Measurements from ENCODE around the gene FOXR1. TPM values are rescaled to one million over a fixed set of nuclear protein-coding genes. Genes with fewer than 3 reads are reported as not detected.
"Not testable (repeated sequence)": the region's sequence is repeated elsewhere in the genome, so short reads cannot be mapped to it uniquely, and the experiment has no call there.

The FOXR1 gene
- total and polyA plus RNA-seq, 10 donors = not detected

GRCh38 chr11:118979434-118979833, 7.9 kb downstream of the FOXR1 start:
- H3K27ac ChIP-seq = no peak overlapping the region
- H3K4me1 ChIP-seq = peaks cover 0 to 16% (median 4%) of the 10 kb centered on the region in 6 donors
- H3K4me3 ChIP-seq = no peak overlapping the region
- no peaks in the 10 kb centered on the region for H3K9me3 ChIP-seq
- intact Hi-C loops (cut with DNase I; ENCODE audit: low total_unique reads) = no loop called here
- peak; percentile 5 for DNase-seq
- H3K36me3 ChIP-seq = no peaks in the 10 kb centered on the region
- 24 to 38% (median 32%) methylated on average over 5 to 9 of the region's 9 CpGs for WGBS, 5 donors
- peaks cover 0 to 23% (median 0%) of the 10 kb centered on the region in 7 donors for H3K27me3 ChIP-seq (replicated peaks in 1 of 7)
- TF ChIP-seq POLR2A (IDR thresholded peaks at IDR 0.05) (no peak), CTCF (IDR thresholded peaks at IDR 0.05 in 8 of 11, conservative IDR thresholded peaks at IDR 0.05 in 3 of 11) (no peak), POLR2AphosphoS5 (IDR thresholded peaks at IDR 0.05) (no peak)

DNA sequence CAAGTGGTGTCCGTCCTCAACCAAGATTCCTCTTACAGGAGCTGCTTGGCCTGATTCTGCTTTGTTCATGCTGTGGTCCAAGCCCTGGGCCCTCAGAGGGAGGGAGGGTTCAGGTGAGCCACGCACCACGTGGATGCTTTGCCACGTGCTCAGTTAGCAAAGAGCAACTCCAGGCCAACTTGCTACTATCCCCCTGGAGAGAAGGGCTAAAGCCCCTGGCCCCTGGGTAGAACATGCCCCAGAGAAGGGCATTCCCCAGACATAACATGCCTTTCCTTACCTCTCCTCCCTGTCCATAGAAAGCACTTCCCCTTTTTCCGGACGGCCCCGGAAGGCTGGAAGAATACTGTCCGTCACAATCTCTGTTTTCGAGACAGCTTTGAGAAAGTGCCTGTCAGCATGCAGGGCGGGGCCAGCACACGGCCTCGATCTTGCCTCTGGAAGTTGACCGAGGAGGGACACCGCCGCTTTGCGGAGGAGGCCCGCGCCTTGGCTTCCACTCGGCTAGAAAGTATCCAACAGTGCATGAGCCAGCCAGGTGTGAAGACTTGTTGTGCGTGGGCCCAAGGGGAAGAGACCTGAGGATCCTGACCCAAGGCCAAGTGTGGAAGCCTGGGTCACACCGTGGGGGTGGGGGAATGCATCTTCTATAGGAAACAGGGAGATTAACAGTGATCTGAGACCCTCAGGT, 8.8 kb downstream of the FOXR1 start:
- Histone ChIP-seq H3K27ac (no peak overlapping the region), H3K9me3 (no peaks in the 10 kb centered on the region), H3K4me3 (peak overlapping the region in 3 of 8 donors; percentile 6 to 41 (median 19)), H3K27me3 (replicated peaks in 1 of 7) (peaks cover 0 to 17% (median 0%) of the 10 kb centered on the region in 7 donors), H3K36me3 (no peaks in the 10 kb centered on the region), H3K4me1 (peaks cover 0 to 16% (median 4%) of the 10 kb centered on the region in 6 donors)
- TF ChIP-seq POLR2A (IDR thresholded peaks at IDR 0.05) (no peak), POLR2AphosphoS5 (IDR thresholded peaks at IDR 0.05) (peak in 1 of 3 donors; percentile 23)
- peak; percentile 43 for DNase-seq
- WGBS, 5 donors = 34 to 47% (median 39%) methylated on average over 21 of the region's 21 CpGs
- intact Hi-C loops (cut with DNase I; ENCODE audit: low total_unique reads) = no loop called here

GRCh38 chr11:118984337-118984736, 12.8 kb downstream of the FOXR1 start:
- H3K36me3 ChIP-seq; H3K9me3 ChIP-seq; H3K4me3 ChIP-seq; H3K27ac ChIP-seq; intact Hi-C loops (cut with DNase I; ENCODE audit: low total_unique reads); H3K27me3 ChIP-seq (replicated peaks in 1 of 7); DNase-seq: not testable (repeated sequence)
- WGBS, 5 donors = 65 to 79% (median 77%) methylated on average over 8 of the region's 8 CpGs
- peaks cover 0 to 15% (median 4%) of the 10 kb centered on the region in 6 donors for H3K4me1 ChIP-seq

GRCh38 chr11:118984825-118985224, 13.3 kb downstream of the FOXR1 start:
- Histone ChIP-seq H3K36me3 (no peaks in the 10 kb centered on the region), H3K4me1 (peaks cover 0 to 11% (median 4%) of the 10 kb centered on the region in 6 donors), H3K4me3 (no peak overlapping the region), H3K27me3 (replicated peaks in 1 of 7) (peaks cover 0 to 4% (median 0%) of the 10 kb centered on the region in 7 donors), H3K27ac (no peak overlapping the region), H3K9me3 (no peaks in the 10 kb centered on the region)
- DNase-seq = no peak
- no peak for TF ChIP-seq POLR2A (IDR thresholded peaks at IDR 0.05)
- TF ChIP-seq POLR2AphosphoS5 (IDR thresholded peaks at IDR 0.05) = no peak
- no peak for TF ChIP-seq CTCF (IDR thresholded peaks at IDR 0.05 in 8 of 11, conservative IDR thresholded peaks at IDR 0.05 in 3 of 11)
- WGBS, 5 donors = 84 to 92% (median 88%) methylated on average over 2 of the region's 2 CpGs
- intact Hi-C loops (cut with DNase I; ENCODE audit: low total_unique reads) = no loop called here

DNA sequence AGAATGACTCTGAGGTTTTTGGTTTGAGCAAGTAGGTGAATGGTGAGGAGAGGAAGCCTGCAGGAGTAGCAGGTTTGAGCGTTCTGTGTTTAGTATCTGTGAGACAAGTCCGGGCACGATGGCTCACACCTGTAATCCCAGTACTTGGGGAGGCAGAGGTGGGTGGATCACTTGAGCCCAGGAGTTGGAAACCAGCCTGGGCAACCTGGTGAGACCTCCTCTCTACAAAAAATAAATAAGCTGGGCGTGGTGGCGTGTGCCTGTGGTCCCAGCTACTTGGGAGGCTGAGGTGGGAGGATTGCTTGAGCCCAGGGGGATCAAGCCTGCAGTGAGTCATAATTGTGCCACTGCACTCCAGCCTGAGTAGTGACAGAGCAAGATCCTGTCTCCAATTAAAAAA, 16.7 kb downstream of the FOXR1 start:
- Histone ChIP-seq H3K4me3 (no peak overlapping the region), H3K27ac (no peak overlapping the region), H3K36me3 (no peaks in the 10 kb centered on the region), H3K27me3 (replicated peaks in 1 of 7) (no peaks in the 10 kb centered on the region), H3K9me3 (no peaks in the 10 kb centered on the region), H3K4me1 (no peaks in the 10 kb centered on the region)
- 91 to 96% (median 93%) methylated on average over 5 of the region's 5 CpGs for WGBS, 5 donors
- intact Hi-C loops (cut with DNase I; ENCODE audit: low total_unique reads) = no loop called here
- TF ChIP-seq CTCF (IDR thresholded peaks at IDR 0.05 in 8 of 11, conservative IDR thresholded peaks at IDR 0.05 in 3 of 11) (no peak), POLR2AphosphoS5 (IDR thresholded peaks at IDR 0.05) (no peak), POLR2A (IDR thresholded peaks at IDR 0.05) (no peak)
- peak; percentile 17 for DNase-seq

DNA sequence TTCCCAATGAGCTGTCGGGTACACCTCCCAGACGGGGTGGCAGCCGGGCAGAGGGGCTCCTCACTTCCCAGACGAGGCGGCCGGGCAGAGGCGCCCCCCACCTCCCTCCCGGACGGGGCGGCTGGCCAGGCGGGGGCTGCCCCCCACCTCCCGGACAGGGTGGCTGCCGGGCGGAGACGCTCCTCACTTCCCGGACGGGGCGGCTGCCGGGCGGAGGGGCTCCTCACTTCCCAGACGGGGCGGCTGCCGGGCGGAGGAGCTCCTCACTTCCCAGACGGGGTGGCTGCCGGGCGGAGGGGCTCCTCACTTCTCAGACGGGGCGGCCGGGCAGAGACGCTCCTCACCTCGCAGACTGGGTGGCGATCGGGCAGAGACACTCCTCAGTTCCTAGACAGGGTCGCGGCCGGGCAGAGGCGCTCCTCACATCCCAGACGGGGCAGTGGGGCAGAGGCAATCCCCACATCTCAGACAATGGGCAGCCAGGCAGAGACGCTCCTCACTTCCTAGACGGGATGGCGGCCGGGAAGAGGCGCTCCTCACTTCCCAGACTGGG, 20.0 kb downstream of the FOXR1 start:
- 94 to 98% (median 96%) methylated on average over 23 to 44 of the region's 44 CpGs for WGBS, 5 donors
- H3K36me3 ChIP-seq; H3K9me3 ChIP-seq; H3K4me3 ChIP-seq; H3K4me1 ChIP-seq; H3K27ac ChIP-seq; intact Hi-C loops (cut with DNase I; ENCODE audit: low total_unique reads); H3K27me3 ChIP-seq (replicated peaks in 1 of 7): not testable (repeated sequence)
- DNase-seq = peak; percentile 29
